ENCODE measurements around the gene ATP6V1E1.
"Not testable (repeated sequence)": the region's sequence is repeated elsewhere in the genome, so short reads cannot be mapped to it uniquely, and the experiment has no call there.

ATP6V1E1 gene

GRCh38 chr22:17570851-17571631 lies 57.5 kb downstream of the ATP6V1E1 start:
- H3K27ac ChIP-seq = no peak overlapping the region
- H3K27me3 ChIP-seq (ENCODE audit: insufficient read depth, low read depth, severe bottlenecking) = no peaks in the 10 kb centered on the region
- no peak for TF ChIP-seq CTCF (IDR thresholded peaks at IDR 0.05; ENCODE audit: low read depth, low read length)
- no peak overlapping the region for H3K4me3 ChIP-seq (ENCODE audit: low read depth, low read length)
- H3K9me3 ChIP-seq (ENCODE audit: severe bottlenecking) = no peaks in the 10 kb centered on the region
- DNase-seq = no peak
- no peaks in the 10 kb centered on the region for H3K36me3 ChIP-seq

GRCh38 chr22:17569971-17570511 lies 58.5 kb downstream of the ATP6V1E1 start:
- Histone ChIP-seq H3K36me3 (no peaks in the 10 kb centered on the region), H3K27ac (no peak overlapping the region)
- DNase-seq = no peak

GRCh38 chr22:17566776-17567175 lies 61.8 kb downstream of the ATP6V1E1 start:
- no peak for DNase-seq
- H3K27ac ChIP-seq = no peak overlapping the region
- no peaks in the 10 kb centered on the region for H3K27me3 ChIP-seq (ENCODE audit: insufficient read depth, low read depth, severe bottlenecking)
- no peaks in the 10 kb centered on the region for H3K9me3 ChIP-seq (ENCODE audit: severe bottlenecking)
- H3K36me3 ChIP-seq = no peaks in the 10 kb centered on the region
- TF ChIP-seq CTCF (IDR thresholded peaks at IDR 0.05; ENCODE audit: low read depth, low read length) = no peak
- no peak overlapping the region for H3K4me3 ChIP-seq (ENCODE audit: low read depth, low read length)

More at GRCh38 chr22:17569971-17570511, 58.5 kb downstream of the ATP6V1E1 start:
- Histone ChIP-seq H3K27me3 (ENCODE audit: insufficient read depth, low read depth, severe bottlenecking) (no peaks in the 10 kb centered on the region), H3K9me3 (ENCODE audit: severe bottlenecking) (no peaks in the 10 kb centered on the region), H3K4me3 (ENCODE audit: low read depth, low read length) (no peak overlapping the region)
- no peak for TF ChIP-seq CTCF (IDR thresholded peaks at IDR 0.05; ENCODE audit: low read depth, low read length)

- H3K36me3 ChIP-seq; H3K27ac ChIP-seq; H3K4me3 ChIP-seq (ENCODE audit: low read depth, low read length); H3K9me3 ChIP-seq (ENCODE audit: severe bottlenecking); DNase-seq; H3K27me3 ChIP-seq (ENCODE audit: insufficient read depth, low read depth, severe bottlenecking): not testable (repeated sequence)
Observed at GRCh38 chr22:17566016-17566687, 62.4 kb downstream of the ATP6V1E1 start.

GRCh38 chr22:17563936-17564391 lies 64.6 kb downstream of the ATP6V1E1 start:
- Histone ChIP-seq H3K36me3 (no peaks in the 10 kb centered on the region), H3K9me3 (ENCODE audit: severe bottlenecking) (no peaks in the 10 kb centered on the region), H3K27me3 (ENCODE audit: insufficient read depth, low read depth, severe bottlenecking) (no peaks in the 10 kb centered on the region), H3K27ac (no peak overlapping the region), H3K4me3 (ENCODE audit: low read depth, low read length) (no peak overlapping the region)
- DNase-seq = no peak
- no peak for TF ChIP-seq CTCF (IDR thresholded peaks at IDR 0.05; ENCODE audit: low read depth, low read length)

Data from WERI-Rb-1 (cell line).